MM.1S (cell line): ENCODE results near the gene LUZP1.

ENCODE experiments used
- CTCF ChIP-seq: fragments of 300-600 bp; sonication (generic); IDR thresholded peaks from 2 replicates; pipeline ENCODE4 v1.5.1; 2016; ENCODE audit warnings: antibody characterized with exemption, low read length, mixed read lengths
- EZH2 ChIP-seq: fragments of 300-600 bp; sonication (generic); optimal IDR thresholded peaks from 2 replicates; pipeline ENCODE3; 2017; ENCODE audit warnings: low read depth, mild to moderate bottlenecking, antibody characterized with exemption, low read length, mixed read lengths
- EZH2phosphoT487 ChIP-seq: fragments of 300-600 bp; sonication (generic); IDR thresholded peaks from 2 replicates; pipeline ENCODE4 v1.6.1; 2018; ENCODE audit warnings: antibody characterized with exemption, low read length

GRCh38 chr1:23088027-23088426, 80.6 kb downstream of the LUZP1 start:
- TF ChIP-seq CTCF: no peak
- no peak for TF ChIP-seq EZH2phosphoT487
- no peak for TF ChIP-seq EZH2
